K562 (cell line): ENCODE data around the gene COA5. TPM values are rescaled to one million over a fixed set of nuclear protein-coding genes. Genes with fewer than 3 reads are reported as not detected.

Source experiments
- ATAC-seq: fragments of 200-7000 bp; cut with Tn5 transposase; 3 replicates; pipeline ENCODE4 v1.9.1; 2020; ENCODE audit warnings: moderate library complexity
- BruUV-seq: library from RNA; stranded (reverse); fragments of 400-500 nt; replicated peaks from 2 replicates; lab custom pipeline; 2021; lab: Mats Ljungman, UMichigan
- CTCF ChIA-PET: fragments of 300-600 bp; formaldehyde crosslinking; extraction: SDS; loops from one replicate; lab custom pipeline; 2021; ENCODE audit warnings: low intra/inter-chr PET ratio; lab: Yijun Ruan, JAX
- POLR2A ChIA-PET: fragments of 300-600, 350-650 bp; sonication (Branson Sonifier 250); formaldehyde crosslinking; extraction: SDS; loops from one replicate; lab custom pipeline; 2021; ENCODE audit warnings: antibody characterized with exemption, inconsistent platforms; lab: Yijun Ruan, JAX
- DNase-seq, 4 experiments: peaks; one replicate each; pipeline versions ENCODE4 v3.0.0 to v3.0.0-alpha.2; 2011 to 2018; ENCODE audit warnings: low spot score in 3 of 4, mixed read lengths in 3 of 4; ENCODE audit errors: extremely low read depth in 1 of 4
- FAIRE-seq: peaks from 2 replicates; lab custom pipeline; 2011; peaks lifted over from hg19 to GRCh38; lab: Jason Lieb, UNC
- H2AFZ ChIP-seq: 2 replicates; pipeline ENCODE4 v1.6.0; 2011; ENCODE audit warnings: low read depth, low read length, control low read depth, inconsistent platforms
- H3K27ac ChIP-seq: fragments of 200-600 bp; 3 replicates; pipeline ENCODE4 v1.8.0; 2011; ENCODE audit warnings: low read depth, mild to moderate bottlenecking, control low read depth, inconsistent platforms, low read length, moderate library complexity, mixed read lengths; ENCODE audit errors: extremely low read depth
- H3K27me3 ChIP-seq, 2 experiments: fragments of 300-600 bp in 1 of 2; 2 replicates in 1 of 2; 3 replicates in 1 of 2; pipeline versions ENCODE4 v1.6.0 to v1.8.0; 2011; ENCODE audit warnings: inconsistent platforms in 2 of 2, low read length in 2 of 2, mild to moderate bottlenecking in 1 of 2, mixed read lengths in 1 of 2, moderate library complexity in 1 of 2; ENCODE audit not compliant: control insufficient read depth in 2 of 2, insufficient read depth in 2 of 2
- H3K36me3 ChIP-seq: fragments of 300-600 bp; 3 replicates; pipeline ENCODE4 v1.8.0; 2011; ENCODE audit warnings: mild to moderate bottlenecking, low read length, inconsistent platforms; ENCODE audit not compliant: control insufficient read depth, insufficient read depth
- H3K4me1 ChIP-seq, 2 experiments: fragments of 200-600 bp in 1 of 2; replicated peaks in 1 of 2; 2 replicates in 1 of 2; 3 replicates in 1 of 2; pipeline versions ENCODE4 v1.5.1 to v1.8.0; 2011; ENCODE audit warnings: inconsistent platforms in 2 of 2, low read length in 2 of 2, mild to moderate bottlenecking in 1 of 2, mixed read lengths in 1 of 2, moderate library complexity in 1 of 2; ENCODE audit not compliant: control insufficient read depth in 2 of 2, insufficient read depth in 2 of 2
- H3K4me2 ChIP-seq: 2 replicates; pipeline ENCODE4 v1.6.1; 2011; ENCODE audit warnings: low read length, control low read depth, inconsistent platforms, mixed read lengths; ENCODE audit not compliant: insufficient read depth
- H3K4me3 ChIP-seq: fragments of 200-600 bp; sonication (generic), shearing (Covaris generic); 2 replicates; pipeline ENCODE4 v1.5.1; 2016; ENCODE audit warnings: control low read depth, inconsistent platforms
- H3K79me2 ChIP-seq: fragments of 200-600 bp; 3 replicates; pipeline ENCODE4 v1.8.0; 2011; ENCODE audit warnings: low read length, inconsistent platforms; ENCODE audit not compliant: control insufficient read depth, insufficient read depth
- H3K9ac ChIP-seq, 2 experiments: 2 replicates each; pipeline versions ENCODE4 v1.6.0 to v1.6.1; 2011; ENCODE audit warnings: low read depth in 2 of 2, low read length in 2 of 2, control low read depth in 1 of 2, inconsistent platforms in 1 of 2, mild to moderate bottlenecking in 1 of 2, mixed read lengths in 1 of 2; ENCODE audit not compliant: insufficient read depth in 1 of 2
- H3K9me1 ChIP-seq: one replicate; pipeline ENCODE4 v1.6.0; 2011; ENCODE audit warnings: inconsistent platforms, mild to moderate bottlenecking, low read length, moderate library complexity; ENCODE audit not compliant: control insufficient read depth, insufficient read depth
- H3K9me3 ChIP-seq: replicated peaks from 2 replicates; pipeline ENCODE4 v1.5.1; 2011; ENCODE audit warnings: low read depth, low read length, inconsistent platforms; ENCODE audit not compliant: control insufficient read depth, insufficient read depth
- H4K20me1 ChIP-seq: replicated peaks from 2 replicates; pipeline ENCODE4 v1.6.1; 2011; ENCODE audit warnings: low read length, inconsistent platforms, mixed read lengths; ENCODE audit not compliant: control insufficient read depth, insufficient read depth
- CEBPB ChIP-seq: fragments of 450-650 bp; IDR thresholded peaks from 2 replicates; pipeline ENCODE4 v1.6.1; 2016; ENCODE audit warnings: missing genetic modification characterization, missing compliant biosample characterization
- CTCFL ChIP-seq: IDR thresholded peaks from 2 replicates; pipeline ENCODE4 v1.6.1; 2011; ENCODE audit warnings: borderline replicate concordance, low read depth, mild to moderate bottlenecking, moderate library complexity, low read length; ENCODE audit not compliant: insufficient read depth, poor library complexity, severe bottlenecking
- FOXA3 ChIP-seq, 2 experiments: fragments of 450-650 bp in 1 of 2; sonication (generic) in 1 of 2; formaldehyde crosslinking; IDR thresholded peaks in 1 of 2; conservative IDR thresholded peaks in 1 of 2; 2 replicates each; pipeline versions ENCODE4 v1.4.0 to v1.8.0; 2020 to 2022; ENCODE audit warnings: mild to moderate bottlenecking in 2 of 2, missing genetic modification reagents in 1 of 2
- HBP1 ChIP-seq: fragments of 450-650 bp; formaldehyde crosslinking; IDR thresholded peaks from 2 replicates; pipeline ENCODE4 v1.4.0; 2022; ENCODE audit warnings: missing genetic modification characterization
- IFI16 ChIP-seq: fragments of 250-450 bp; sonication (Bioruptor Pico); IDR thresholded peaks from 2 replicates; pipeline ENCODE4 v2.1.2; 2022; ENCODE audit warnings: mild to moderate bottlenecking, inconsistent platforms
- ILK ChIP-seq: fragments of 450-650 bp; IDR thresholded peaks from 2 replicates; pipeline ENCODE4 v1.6.1; 2016; ENCODE audit warnings: missing genetic modification characterization, low read depth, mild to moderate bottlenecking, missing compliant biosample characterization, moderate library complexity, borderline replicate concordance
- JUN ChIP-seq, 2 experiments: sonication (generic) in 1 of 2; formaldehyde crosslinking in 1 of 2; IDR thresholded peaks; 2 replicates each; pipeline versions ENCODE4 v1.6.1 to v1.8.0; 2012 to 2022; ENCODE audit warnings: borderline replicate concordance in 2 of 2, mild to moderate bottlenecking in 2 of 2, improper control_type of control experiment in 1 of 2, low read depth in 1 of 2, low read length in 1 of 2, missing genetic modification reagents in 1 of 2
- NFRKB ChIP-seq: fragments of 450-650 bp; IDR thresholded peaks from 2 replicates; pipeline ENCODE4 v1.6.1; 2016; ENCODE audit warnings: low read depth
- NR1H2 ChIP-seq: sonication (generic); formaldehyde crosslinking; IDR thresholded peaks from 2 replicates; pipeline ENCODE4 v1.4.0; 2020; ENCODE audit warnings: mild to moderate bottlenecking, missing genetic modification reagents
- SRSF7 ChIP-seq: fragments of 200-400 bp; formaldehyde crosslinking; optimal IDR thresholded peaks from 2 replicates; pipeline ENCODE3; 2017; ENCODE audit warnings: mild to moderate bottlenecking, low read depth, low read length
- TSC22D4 ChIP-seq: fragments of 450-650 bp; IDR thresholded peaks from 2 replicates; pipeline ENCODE4 v1.6.1; 2016; ENCODE audit warnings: missing genetic modification characterization, missing biosample characterization, control low read depth
- WGBS: fragments of 100-300 bp; shearing (Covaris generic); methylation state at CpG from one replicate; pipeline ENCODE4 v1.1.6; 2016; ENCODE audit warnings: low coverage, mixed read lengths; ENCODE audit not compliant: insufficient coverage; ENCODE audit errors: missing lambda C conversion rate; 5-methylcytosine and 5-hydroxymethylcytosine counted together
- in situ Hi-C: fragments of 300-500 bp; cut with MboI; formaldehyde crosslinking; loops from 4 replicates; pipeline ENCODE4 v1.15.0; 2018; ENCODE audit warnings: inconsistent platforms, mixed read lengths
- intact Hi-C: fragments of 100-400 bp; cut with micrococcal nuclease; formaldehyde crosslinking; loops from 2 replicates; pipeline ENCODE4 v1.14.2; 2022
- polyA plus RNA-seq, 8 experiments: library from polyadenylated mRNA; depleted of rRNA in 4 of 8; stranded (reverse) in 5 of 8; unstranded in 3 of 8; fragments of >200 nt; fragmentation: Nextera tagmentation in 2 of 8; fragmentation: Illumina TruSeq in 1 of 8; extraction: Ambion mirVana in 2 of 8; extraction: Trizol in 1 of 8; gene quantifications; 2 replicates each; pipeline versions ENCODE4 v1.2.1 to v1.2.3, GENCODE V29; 2011 to 2014; ENCODE audit warnings: inconsistent platforms in 1 of 8, missing spikeins in 1 of 8
- total RNA-seq, 7 experiments: library from RNA; depleted of rRNA in 6 of 7; stranded (reverse); fragments of >200 nt in 6 of 7; fragmentation: Illumina TruSeq in 2 of 7; extraction: Trizol in 2 of 7; gene quantifications; 2 replicates each; pipeline versions ENCODE4 v1.2.1 to v1.2.3, GENCODE V29; 2011 to 2021; ENCODE audit warnings: low replicate concordance in 1 of 7
- TF ChIP-seq, protein P1 (sequence below): fragments of 200-800 bp; sonication (Bioruptor generic); IDR thresholded peaks from 2 replicates; pipeline ENCODE4 v1.6.1; 2016; ENCODE audit warnings: missing genetic modification characterization, missing compliant biosample characterization

The COA5 gene
- total and polyA plus RNA-seq, 9 of the 15 experiments (the other 6 are each of a cell fraction or from before 2014, with no cell fraction given): 17.9 to 77.6 (median 33.4) TPM

DNA sequence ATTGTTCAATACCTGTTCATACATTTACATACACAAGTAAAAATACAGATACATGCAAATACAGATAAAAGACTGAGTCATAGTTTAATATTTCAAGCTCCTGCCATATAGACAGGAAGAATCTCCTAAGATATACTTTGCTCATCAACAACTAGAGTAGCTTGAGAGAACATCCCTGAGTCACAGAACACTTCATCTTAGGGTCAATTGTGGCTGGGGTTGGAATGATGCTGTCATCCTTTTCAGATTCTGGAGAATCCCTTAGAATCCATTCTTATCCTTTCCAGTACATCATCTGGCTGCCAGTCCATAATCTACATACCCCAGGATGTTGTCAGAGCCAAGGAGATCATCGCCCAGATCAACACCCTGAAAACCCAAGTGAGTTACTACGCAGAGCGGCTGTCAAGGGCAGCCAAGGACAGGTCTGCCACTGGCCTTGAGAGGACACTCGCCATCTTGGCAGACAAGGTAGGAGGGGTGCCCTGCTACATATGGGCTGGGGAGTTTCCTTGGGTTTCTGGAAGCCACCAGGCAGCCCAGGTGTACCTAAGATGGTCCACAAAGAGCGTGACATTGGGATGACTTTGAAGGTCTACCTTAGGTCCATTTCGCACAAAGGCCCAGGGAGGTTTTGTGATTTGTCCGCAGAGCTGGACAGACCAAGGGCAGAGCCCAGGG is 55.7 kb downstream of the COA5 start:
- 98% methylated on average over 7 of the region's 7 CpGs for WGBS
- intact Hi-C loops: no loop called here
- TF ChIP-seq JUN (IDR thresholded peaks at IDR 0.05; ENCODE audit: borderline replicate concordance, low read depth, low read length) (no peak), JUN (CRISPR knock-in tag; IDR thresholded peaks at IDR 0.05; ENCODE audit: borderline replicate concordance) (no peak), NR1H2 (CRISPR knock-in tag) (no peak), FOXA3 (CRISPR knock-in tag; conservative IDR thresholded peaks at IDR 0.05 in 1 of 2, IDR thresholded peaks at IDR 0.05 in 1 of 2) (no peak), NFRKB (no peak), IFI16 (no peak), CTCFL (no peak), CEBPB (tag) (no peak), HBP1 (CRISPR knock-in tag) (no peak), TSC22D4 (no peak), SRSF7 (no peak), ILK (tag) (no peak)
- TF ChIP-seq, protein P1, sequence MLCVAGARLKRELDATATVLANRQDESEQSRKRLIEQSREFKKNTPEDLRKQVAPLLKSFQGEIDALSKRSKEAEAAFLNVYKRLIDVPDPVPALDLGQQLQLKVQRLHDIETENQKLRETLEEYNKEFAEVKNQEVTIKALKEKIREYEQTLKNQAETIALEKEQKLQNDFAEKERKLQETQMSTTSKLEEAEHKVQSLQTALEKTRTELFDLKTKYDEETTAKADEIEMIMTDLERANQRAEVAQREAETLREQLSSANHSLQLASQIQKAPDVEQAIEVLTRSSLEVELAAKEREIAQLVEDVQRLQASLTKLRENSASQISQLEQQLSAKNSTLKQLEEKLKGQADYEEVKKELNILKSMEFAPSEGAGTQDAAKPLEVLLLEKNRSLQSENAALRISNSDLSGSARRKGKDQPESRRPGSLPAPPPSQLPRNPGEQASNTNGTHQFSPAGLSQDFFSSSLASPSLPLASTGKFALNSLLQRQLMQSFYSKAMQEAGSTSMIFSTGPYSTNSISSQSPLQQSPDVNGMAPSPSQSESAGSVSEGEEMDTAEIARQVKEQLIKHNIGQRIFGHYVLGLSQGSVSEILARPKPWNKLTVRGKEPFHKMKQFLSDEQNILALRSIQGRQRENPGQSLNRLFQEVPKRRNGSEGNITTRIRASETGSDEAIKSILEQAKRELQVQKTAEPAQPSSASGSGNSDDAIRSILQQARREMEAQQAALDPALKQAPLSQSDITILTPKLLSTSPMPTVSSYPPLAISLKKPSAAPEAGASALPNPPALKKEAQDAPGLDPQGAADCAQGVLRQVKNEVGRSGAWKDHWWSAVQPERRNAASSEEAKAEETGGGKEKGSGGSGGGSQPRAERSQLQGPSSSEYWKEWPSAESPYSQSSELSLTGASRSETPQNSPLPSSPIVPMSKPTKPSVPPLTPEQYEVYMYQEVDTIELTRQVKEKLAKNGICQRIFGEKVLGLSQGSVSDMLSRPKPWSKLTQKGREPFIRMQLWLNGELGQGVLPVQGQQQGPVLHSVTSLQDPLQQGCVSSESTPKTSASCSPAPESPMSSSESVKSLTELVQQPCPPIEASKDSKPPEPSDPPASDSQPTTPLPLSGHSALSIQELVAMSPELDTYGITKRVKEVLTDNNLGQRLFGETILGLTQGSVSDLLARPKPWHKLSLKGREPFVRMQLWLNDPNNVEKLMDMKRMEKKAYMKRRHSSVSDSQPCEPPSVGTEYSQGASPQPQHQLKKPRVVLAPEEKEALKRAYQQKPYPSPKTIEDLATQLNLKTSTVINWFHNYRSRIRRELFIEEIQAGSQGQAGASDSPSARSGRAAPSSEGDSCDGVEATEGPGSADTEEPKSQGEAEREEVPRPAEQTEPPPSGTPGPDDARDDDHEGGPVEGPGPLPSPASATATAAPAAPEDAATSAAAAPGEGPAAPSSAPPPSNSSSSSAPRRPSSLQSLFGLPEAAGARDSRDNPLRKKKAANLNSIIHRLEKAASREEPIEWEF (CRISPR knock-in tag): no peak

More for the DNA sequence above, 55.7 kb downstream of the COA5 start:
- FAIRE-seq (no peak), ATAC-seq (no peak), DNase-seq (no peak)
- no TSS peak for BruUV-seq
- no peak overlapping the region for H3K27ac ChIP-seq
- H3K9me1 ChIP-seq: peaks cover 5% of the 10 kb centered on the region
- no peaks in the 10 kb centered on the region for H3K9me3 ChIP-seq
- H4K20me1 ChIP-seq: no peaks in the 10 kb centered on the region; the same call in 1 of the 2 replicates
- H3K9ac ChIP-seq: no peak overlapping the region
- H2AFZ ChIP-seq: no peak overlapping the region
- POLR2A ChIA-PET: interaction anchor here (0.8 kb wide), 1 partner anchor 298 kb away, joined by 3 read pairs; no protein-coding TSS in a partner anchor
- H3K79me2 ChIP-seq: no peaks in the 10 kb centered on the region
- H3K27me3 ChIP-seq: no peaks in the 10 kb centered on the region
- peaks cover 27% of the 10 kb centered on the region; the same call in 1 of the 3 replicates for H3K36me3 ChIP-seq
- H3K4me3 ChIP-seq: no peak overlapping the region
- H3K4me1 ChIP-seq: peaks cover 2 to 6% of the 10 kb centered on the region in 2 experiments; a peak in 2 of 5 replicates
- in situ Hi-C loops: no loop called here
- no peak overlapping the region for H3K4me2 ChIP-seq
- CTCF ChIA-PET: no interaction called here
